ENCODE results near the gene SUPT7L. TPM values are rescaled to one million over a fixed set of nuclear protein-coding genes. Genes with fewer than 3 reads are reported as not detected.

Gene SUPT7L
- total RNA-seq: 10 to 100 TPM; 11.4 to 15.3 (median 13.9) TPM
- long read RNA-seq, full-length matches to known transcripts: 3 of 6 reads
- long read RNA-seq, partial matches to known transcripts: 1 of 6 reads
- long read RNA-seq, other reads (novel, unspliced or antisense): 2 of 6 reads

- peak; percentile 70 to 86 (median 72) for DNase-seq
- H3K36me3 ChIP-seq: peaks cover 11 to 52% (median 12%) of the 10 kb centered on the region in 4 donors
- intact Hi-C loops (cut with DNase I): no loop called here
- peak; percentile 87 to 92 (median 87) for ATAC-seq
- TF ChIP-seq POLR2A (IDR thresholded peaks at IDR 0.05): peak; percentile 13
- no peak for TF ChIP-seq CTCF (IDR thresholded peaks at IDR 0.05)
- peaks cover 0 to 28% (median 7%) of the 10 kb centered on the region in 4 donors for H3K4me1 ChIP-seq
- H3K27ac ChIP-seq: peak within 1 kb of the TSS; percentile 79 to 84 (median 82)
- H3K4me3 ChIP-seq: peak within 1 kb of the TSS; percentile 69 to 89 (median 83)
- H3K27me3 ChIP-seq: no peaks in the 10 kb centered on the region
- 0% methylated on average over 40 of the region's 56 CpGs for WGBS (ENCODE audit: insufficient coverage, low coverage, low lambda C conversion rate, missing lambda C conversion rate)
- H3K9me3 ChIP-seq: no peaks in the 10 kb centered on the region
Measured at GRCh38 chr2:27663285-27664153, at the start of gene SUPT7L, which contains the start of gene SLC4A1AP. Gene SUPT7L (minus strand): TSS chr2:27663614. CDS start chr2:27662192, 1,422 bp downstream. Gene SLC4A1AP (plus strand): TSS chr2:27663889. CDS start chr2:27663915, 26 bp downstream.

GRCh38 chr2:27713201-27713600 is 49.8 kb upstream of the SUPT7L start:
- intact Hi-C loops (cut with DNase I): no loop called here

GRCh38 chr2:27712522-27712921 is 49.1 kb upstream of the SUPT7L start:
- no peak for DNase-seq
- Histone ChIP-seq H3K4me3 (no peak overlapping the region), H3K27me3 (no peaks in the 10 kb centered on the region), H3K27ac (no peak overlapping the region), H3K4me1 (peaks cover 0 to 6% (median 0%) of the 10 kb centered on the region in 4 donors), H3K36me3 (no peaks in the 10 kb centered on the region), H3K9me3 (no peaks in the 10 kb centered on the region)
- ATAC-seq: no peak
- intact Hi-C loops (cut with DNase I): no loop called here
- no peak for TF ChIP-seq CTCF (IDR thresholded peaks at IDR 0.05)
- no peak for TF ChIP-seq POLR2A (IDR thresholded peaks at IDR 0.05)
- WGBS (ENCODE audit: insufficient coverage, low coverage, low lambda C conversion rate, missing lambda C conversion rate): 60% methylated on average over 1 of the region's 1 CpG

More at GRCh38 chr2:27713201-27713600, 49.8 kb upstream of the SUPT7L start:
- Histone ChIP-seq H3K9me3 (no peaks in the 10 kb centered on the region), H3K36me3 (no peaks in the 10 kb centered on the region), H3K27ac (no peak overlapping the region), H3K4me3 (no peak overlapping the region), H3K4me1 (peaks cover 0 to 6% (median 0%) of the 10 kb centered on the region in 4 donors), H3K27me3 (no peaks in the 10 kb centered on the region)
- no peak for ATAC-seq
- WGBS (ENCODE audit: insufficient coverage, low coverage, low lambda C conversion rate, missing lambda C conversion rate): 82% methylated on average over 5 of the region's 5 CpGs
- no peak for TF ChIP-seq POLR2A (IDR thresholded peaks at IDR 0.05)
- no peak for TF ChIP-seq CTCF (IDR thresholded peaks at IDR 0.05)
- DNase-seq: no peak

GRCh38 chr2:27711804-27712203 is 48.4 kb upstream of the SUPT7L start:
- Histone ChIP-seq H3K4me1 (peaks cover 0 to 6% (median 0%) of the 10 kb centered on the region in 4 donors), H3K27ac (no peak overlapping the region), H3K4me3 (no peak overlapping the region), H3K36me3 (no peaks in the 10 kb centered on the region), H3K9me3 (no peaks in the 10 kb centered on the region), H3K27me3 (no peaks in the 10 kb centered on the region)
- intact Hi-C loops (cut with DNase I): no loop called here
- DNase-seq (no peak), ATAC-seq (no peak)
- TF ChIP-seq POLR2A (IDR thresholded peaks at IDR 0.05) (no peak), CTCF (IDR thresholded peaks at IDR 0.05) (no peak)
- 81% methylated on average over 5 of the region's 5 CpGs for WGBS (ENCODE audit: insufficient coverage, low coverage, low lambda C conversion rate, missing lambda C conversion rate)

All from right lobe of liver (tissue), 6 donors.